ENCODE measurements around the gene SYF2. TPM values are rescaled to one million over a fixed set of nuclear protein-coding genes. Genes with fewer than 3 reads are reported as not detected.

The SYF2 gene
- total and polyA plus RNA-seq, 2 of the 13 experiments (the other 11 are each of a cell fraction or from before 2014, with no cell fraction given): 17.8 to 34.1 TPM

- TF ChIP-seq DZIP1 (CRISPR knock-in tag; IDR thresholded peaks at IDR 0.05) (no peak), GMEB1 (CRISPR knock-in tag; IDR thresholded peaks at IDR 0.05; ENCODE audit: borderline replicate concordance) (no peak), SP2 (CRISPR knock-in tag; IDR thresholded peaks at IDR 0.05) (no peak), ZEB1 (IDR thresholded peaks at IDR 0.05; ENCODE audit: insufficient replicate concordance, low read depth) (peak; percentile 18), ZBTB4 (CRISPR knock-in tag; IDR thresholded peaks at IDR 0.05; ENCODE audit: borderline replicate concordance) (no peak; the same call in 1 of the 2 replicates), HIVEP1 (CRISPR knock-in tag; IDR thresholded peaks at IDR 0.05) (no peak), ZFY (CRISPR knock-in tag; IDR thresholded peaks at IDR 0.05) (no peak), NCOA5 (CRISPR knock-in tag; IDR thresholded peaks at IDR 0.05) (no peak), ZSCAN5A (CRISPR knock-in tag; IDR thresholded peaks at IDR 0.05; ENCODE audit: borderline replicate concordance) (no peak), ZNF567 (CRISPR knock-in tag; IDR thresholded peaks at IDR 0.05; ENCODE audit: borderline replicate concordance) (peak; percentile 20; the same call in 1 of the 2 replicates), POLR2AphosphoS2 (IDR thresholded peaks at IDR 0.05; ENCODE audit: low read depth, low read length) (no peak), NFE2L1 (CRISPR knock-in tag; IDR thresholded peaks at IDR 0.05; ENCODE audit: borderline replicate concordance) (no peak), ZKSCAN8 (CRISPR knock-in tag; IDR thresholded peaks at IDR 0.05; ENCODE audit: borderline replicate concordance) (no peak), ZFP91 (CRISPR knock-in tag; IDR thresholded peaks at IDR 0.05; ENCODE audit: borderline replicate concordance) (no peak), ZMYM3 (CRISPR knock-in tag; IDR thresholded peaks at IDR 0.05) (no peak), ZNF766 (CRISPR knock-in tag; IDR thresholded peaks at IDR 0.05; ENCODE audit: borderline replicate concordance) (no peak)
Observed at GRCh38 chr1:25247829-25248754, 15.8 kb upstream of the SYF2 start (continued).

Data from HepG2 (cell line).